ENCODE data around the gene DMD. TPM values are rescaled to one million over a fixed set of nuclear protein-coding genes. Genes with fewer than 3 reads are reported as not detected.

DMD gene
- total and polyA plus RNA-seq, 7 donors = 2.5 to 260 (median 183) TPM

GRCh38 chrX:32045149-32045548 is 1166.2 kb downstream of the DMD start:
- intact Hi-C loops (cut with DNase I) = no loop called here
- TF ChIP-seq POLR2AphosphoS5 (IDR thresholded peaks at IDR 0.05) = no peak
- TF ChIP-seq POLR2A (IDR thresholded peaks at IDR 0.05) = no peak
- no peak for TF ChIP-seq EP300 (IDR thresholded peaks at IDR 0.05)
- TF ChIP-seq, protein P1, sequence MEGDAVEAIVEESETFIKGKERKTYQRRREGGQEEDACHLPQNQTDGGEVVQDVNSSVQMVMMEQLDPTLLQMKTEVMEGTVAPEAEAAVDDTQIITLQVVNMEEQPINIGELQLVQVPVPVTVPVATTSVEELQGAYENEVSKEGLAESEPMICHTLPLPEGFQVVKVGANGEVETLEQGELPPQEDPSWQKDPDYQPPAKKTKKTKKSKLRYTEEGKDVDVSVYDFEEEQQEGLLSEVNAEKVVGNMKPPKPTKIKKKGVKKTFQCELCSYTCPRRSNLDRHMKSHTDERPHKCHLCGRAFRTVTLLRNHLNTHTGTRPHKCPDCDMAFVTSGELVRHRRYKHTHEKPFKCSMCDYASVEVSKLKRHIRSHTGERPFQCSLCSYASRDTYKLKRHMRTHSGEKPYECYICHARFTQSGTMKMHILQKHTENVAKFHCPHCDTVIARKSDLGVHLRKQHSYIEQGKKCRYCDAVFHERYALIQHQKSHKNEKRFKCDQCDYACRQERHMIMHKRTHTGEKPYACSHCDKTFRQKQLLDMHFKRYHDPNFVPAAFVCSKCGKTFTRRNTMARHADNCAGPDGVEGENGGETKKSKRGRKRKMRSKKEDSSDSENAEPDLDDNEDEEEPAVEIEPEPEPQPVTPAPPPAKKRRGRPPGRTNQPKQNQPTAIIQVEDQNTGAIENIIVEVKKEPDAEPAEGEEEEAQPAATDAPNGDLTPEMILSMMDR (IDR thresholded peaks at IDR 0.05) = no peak
- no peak overlapping the region for H3K27ac ChIP-seq
- no peaks in the 10 kb centered on the region for H3K9me3 ChIP-seq
- no peaks in the 10 kb centered on the region for H3K36me3 ChIP-seq
- WGBS, 2 donors = 88 to 92% methylated on average over 4 of the region's 4 CpGs
- H3K4me1 ChIP-seq = no peaks in the 10 kb centered on the region
- H3K4me3 ChIP-seq = no peak overlapping the region
- no peak for DNase-seq
- H3K27me3 ChIP-seq = no peaks in the 10 kb centered on the region

GRCh38 chrX:32041181-32041580 is 1170.2 kb downstream of the DMD start:
- Histone ChIP-seq H3K27ac (no peak overlapping the region), H3K4me1 (no peaks in the 10 kb centered on the region), H3K27me3 (no peaks in the 10 kb centered on the region), H3K4me3 (no peak overlapping the region), H3K9me3 (no peaks in the 10 kb centered on the region), H3K36me3 (no peaks in the 10 kb centered on the region)
- TF ChIP-seq POLR2A (IDR thresholded peaks at IDR 0.05) = no peak
- intact Hi-C loops (cut with DNase I) = no loop called here
- 86 to 92% methylated on average over 4 of the region's 4 CpGs for WGBS, 2 donors
- no peak for DNase-seq

- H3K9me3 ChIP-seq = no peaks in the 10 kb centered on the region
- H3K36me3 ChIP-seq = no peaks in the 10 kb centered on the region
- no peaks in the 10 kb centered on the region for H3K27me3 ChIP-seq
- DNase-seq = no peak
- intact Hi-C loops (cut with DNase I) = no loop called here
- 83 to 89% methylated on average over 3 of the region's 3 CpGs for WGBS, 2 donors
- H3K4me3 ChIP-seq = no peak overlapping the region
- H3K27ac ChIP-seq = no peak overlapping the region
- TF ChIP-seq EP300 (IDR thresholded peaks at IDR 0.05) (no peak), POLR2AphosphoS5 (IDR thresholded peaks at IDR 0.05) (no peak), POLR2A (IDR thresholded peaks at IDR 0.05) (no peak)
- TF ChIP-seq, protein P1 (IDR thresholded peaks at IDR 0.05) = no peak
- no peaks in the 10 kb centered on the region for H3K4me1 ChIP-seq
These were observed 1184.6 kb downstream of the DMD start for GRCh38 chrX:32026772-32027171.

GRCh38 chrX:32024072-32024471 is 1187.3 kb downstream of the DMD start:
- Histone ChIP-seq H3K4me1 (no peaks in the 10 kb centered on the region), H3K4me3 (no peak overlapping the region), H3K36me3 (no peaks in the 10 kb centered on the region), H3K27ac (no peak overlapping the region), H3K27me3 (no peaks in the 10 kb centered on the region), H3K9me3 (no peaks in the 10 kb centered on the region)
- DNase-seq = no peak
- TF ChIP-seq POLR2AphosphoS5 (IDR thresholded peaks at IDR 0.05) (no peak), POLR2A (IDR thresholded peaks at IDR 0.05) (no peak), EP300 (IDR thresholded peaks at IDR 0.05) (no peak)
- TF ChIP-seq, protein P1 (IDR thresholded peaks at IDR 0.05) = no peak
- intact Hi-C loops (cut with DNase I) = no loop called here
- 92 to 94% methylated on average over 9 of the region's 9 CpGs for WGBS, 2 donors

GRCh38 chrX:32016195-32016594 is 1195.2 kb downstream of the DMD start:
- WGBS, 2 donors = 92 to 93% methylated on average over 6 of the region's 6 CpGs
- no peaks in the 10 kb centered on the region for H3K27me3 ChIP-seq
- H3K9me3 ChIP-seq = no peaks in the 10 kb centered on the region
- H3K4me1 ChIP-seq = no peaks in the 10 kb centered on the region
- no peaks in the 10 kb centered on the region for H3K36me3 ChIP-seq
- no peak overlapping the region for H3K4me3 ChIP-seq
- DNase-seq = no peak
- H3K27ac ChIP-seq = no peak overlapping the region
- TF ChIP-seq, protein P1 (IDR thresholded peaks at IDR 0.05) = no peak
- TF ChIP-seq POLR2A (IDR thresholded peaks at IDR 0.05) = no peak
- intact Hi-C loops (cut with DNase I) = no loop called here

Data from sigmoid colon (tissue), 7 donors.